Measurements from ENCODE around the gene HTR6.

Gene HTR6

DNA sequence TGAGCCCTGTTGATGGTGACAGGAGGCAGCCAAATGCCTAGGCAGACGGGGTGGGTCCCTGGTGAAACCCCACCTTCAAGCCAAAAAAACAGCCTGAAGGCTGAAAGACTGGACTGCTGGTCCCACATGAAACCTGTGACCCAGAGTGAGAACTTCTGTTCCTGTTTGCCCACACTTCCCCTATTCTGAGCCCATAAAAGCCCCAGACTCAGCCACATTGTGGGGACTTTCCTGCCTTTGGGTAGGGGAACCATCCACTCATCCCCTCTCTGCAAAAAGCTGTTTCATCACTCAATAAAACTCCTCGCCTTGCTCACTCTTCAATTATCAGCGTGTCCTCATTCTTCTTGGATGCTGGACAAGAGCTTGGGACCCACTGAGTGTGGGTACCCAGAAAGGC is 25.2 kb downstream of the HTR6 start:
- Histone ChIP-seq H3K4me3 (ENCODE audit: low read depth in 1 of 2, low read length in 1 of 2) (no peak overlapping the region), H3K27me3 (no peaks in the 10 kb centered on the region), H3K27ac (no peak overlapping the region), H3K4me1 (ENCODE audit: control insufficient read depth in 1 of 2, insufficient read depth in 1 of 2, low read depth in 1 of 2, low read length in 1 of 2) (no peaks in the 10 kb centered on the region), H3K36me3 (peaks cover 12% of the 10 kb centered on the region), H3K9me3 (no peaks in the 10 kb centered on the region)
- TF ChIP-seq, protein P1, sequence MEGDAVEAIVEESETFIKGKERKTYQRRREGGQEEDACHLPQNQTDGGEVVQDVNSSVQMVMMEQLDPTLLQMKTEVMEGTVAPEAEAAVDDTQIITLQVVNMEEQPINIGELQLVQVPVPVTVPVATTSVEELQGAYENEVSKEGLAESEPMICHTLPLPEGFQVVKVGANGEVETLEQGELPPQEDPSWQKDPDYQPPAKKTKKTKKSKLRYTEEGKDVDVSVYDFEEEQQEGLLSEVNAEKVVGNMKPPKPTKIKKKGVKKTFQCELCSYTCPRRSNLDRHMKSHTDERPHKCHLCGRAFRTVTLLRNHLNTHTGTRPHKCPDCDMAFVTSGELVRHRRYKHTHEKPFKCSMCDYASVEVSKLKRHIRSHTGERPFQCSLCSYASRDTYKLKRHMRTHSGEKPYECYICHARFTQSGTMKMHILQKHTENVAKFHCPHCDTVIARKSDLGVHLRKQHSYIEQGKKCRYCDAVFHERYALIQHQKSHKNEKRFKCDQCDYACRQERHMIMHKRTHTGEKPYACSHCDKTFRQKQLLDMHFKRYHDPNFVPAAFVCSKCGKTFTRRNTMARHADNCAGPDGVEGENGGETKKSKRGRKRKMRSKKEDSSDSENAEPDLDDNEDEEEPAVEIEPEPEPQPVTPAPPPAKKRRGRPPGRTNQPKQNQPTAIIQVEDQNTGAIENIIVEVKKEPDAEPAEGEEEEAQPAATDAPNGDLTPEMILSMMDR (IDR thresholded peaks at IDR 0.05) = no peak

DNA sequence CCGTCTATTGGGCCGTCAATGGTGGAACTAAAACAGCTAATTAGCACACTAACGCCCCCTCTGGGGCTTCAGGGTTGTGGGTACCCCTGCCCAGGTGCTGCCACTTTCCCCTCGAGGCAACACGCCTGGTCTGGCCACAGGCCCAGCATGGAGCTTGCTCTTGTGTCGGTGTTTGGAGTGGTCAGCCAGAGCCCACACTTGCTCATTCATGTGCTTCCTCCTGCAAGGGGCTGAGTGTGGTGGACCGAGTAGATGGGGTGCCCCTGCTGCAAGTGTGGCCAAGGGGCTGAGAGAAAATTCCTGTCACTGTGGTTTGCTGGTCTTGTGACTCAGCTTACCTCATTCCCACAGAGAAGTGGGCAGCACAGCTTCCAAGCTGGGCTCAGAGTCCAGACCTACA is 25.7 kb downstream of the HTR6 start:
- no peaks in the 10 kb centered on the region for H3K9me3 ChIP-seq
- no peaks in the 10 kb centered on the region for H3K27me3 ChIP-seq
- TF ChIP-seq, protein P1 (IDR thresholded peaks at IDR 0.05) = no peak
- peaks cover 12% of the 10 kb centered on the region for H3K36me3 ChIP-seq
- H3K4me3 ChIP-seq (ENCODE audit: low read depth in 1 of 2, low read length in 1 of 2) = no peak overlapping the region
- no peak overlapping the region for H3K27ac ChIP-seq
- H3K4me1 ChIP-seq (ENCODE audit: control insufficient read depth in 1 of 2, insufficient read depth in 1 of 2, low read depth in 1 of 2, low read length in 1 of 2) = no peaks in the 10 kb centered on the region

DNA sequence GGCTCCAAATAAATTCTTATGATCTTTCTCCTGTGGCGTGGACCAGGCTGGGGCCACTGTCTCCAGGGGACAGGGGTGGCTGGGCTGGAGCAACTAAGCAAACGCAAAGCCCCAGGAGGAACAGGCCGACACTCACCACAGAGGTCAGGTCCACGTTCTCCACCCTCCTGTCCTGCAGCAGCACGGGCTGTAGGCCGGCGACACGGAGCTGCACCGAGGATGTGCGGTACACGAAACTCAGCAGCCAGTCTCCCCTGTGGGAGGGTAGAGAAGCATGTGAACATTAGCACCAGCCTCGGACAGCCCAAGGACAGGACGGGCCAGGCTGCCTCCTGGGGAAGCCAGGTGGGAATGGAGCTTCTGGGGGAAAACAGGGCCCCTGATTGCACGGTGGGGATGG is 29.6 kb downstream of the HTR6 start:
- Histone ChIP-seq H3K27me3 (no peaks in the 10 kb centered on the region), H3K4me1 (ENCODE audit: control insufficient read depth in 1 of 2, insufficient read depth in 1 of 2, low read depth in 1 of 2, low read length in 1 of 2) (no peaks in the 10 kb centered on the region), H3K27ac (no peak overlapping the region), H3K9me3 (no peaks in the 10 kb centered on the region), H3K4me3 (ENCODE audit: low read depth in 1 of 2, low read length in 1 of 2) (no peak overlapping the region), H3K36me3 (peaks cover 8% of the 10 kb centered on the region)
- TF ChIP-seq, protein P1 (IDR thresholded peaks at IDR 0.05) = no peak

DNA sequence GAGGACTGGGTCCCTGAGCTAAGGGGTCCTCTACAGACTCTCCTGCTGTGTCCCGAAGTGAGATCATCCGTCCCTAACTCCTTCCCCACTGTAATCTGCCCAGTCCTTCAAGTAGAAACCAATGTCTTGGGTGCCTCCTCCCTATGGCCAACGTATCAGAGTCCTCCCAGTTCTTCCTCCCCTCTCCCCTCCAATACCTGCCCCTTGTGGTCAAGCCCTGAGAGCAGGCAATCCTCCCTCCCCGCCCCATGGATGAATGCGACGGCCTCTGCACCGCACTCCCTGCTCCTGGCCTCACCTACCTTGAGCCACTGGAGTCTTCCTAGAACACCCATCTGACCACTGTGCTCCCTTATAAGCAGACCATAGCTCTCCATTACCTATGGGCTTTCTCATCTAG is 31.1 kb downstream of the HTR6 start:
- no peaks in the 10 kb centered on the region for H3K27me3 ChIP-seq
- peaks cover 12% of the 10 kb centered on the region for H3K36me3 ChIP-seq
- TF ChIP-seq, protein P1 (IDR thresholded peaks at IDR 0.05) = no peak
- no peaks in the 10 kb centered on the region for H3K9me3 ChIP-seq
- no peak overlapping the region for H3K27ac ChIP-seq
- H3K4me3 ChIP-seq (ENCODE audit: low read depth in 1 of 2, low read length in 1 of 2) = no peak overlapping the region
- H3K4me1 ChIP-seq (ENCODE audit: control insufficient read depth in 1 of 2, insufficient read depth in 1 of 2, low read depth in 1 of 2, low read length in 1 of 2) = no peaks in the 10 kb centered on the region

DNA sequence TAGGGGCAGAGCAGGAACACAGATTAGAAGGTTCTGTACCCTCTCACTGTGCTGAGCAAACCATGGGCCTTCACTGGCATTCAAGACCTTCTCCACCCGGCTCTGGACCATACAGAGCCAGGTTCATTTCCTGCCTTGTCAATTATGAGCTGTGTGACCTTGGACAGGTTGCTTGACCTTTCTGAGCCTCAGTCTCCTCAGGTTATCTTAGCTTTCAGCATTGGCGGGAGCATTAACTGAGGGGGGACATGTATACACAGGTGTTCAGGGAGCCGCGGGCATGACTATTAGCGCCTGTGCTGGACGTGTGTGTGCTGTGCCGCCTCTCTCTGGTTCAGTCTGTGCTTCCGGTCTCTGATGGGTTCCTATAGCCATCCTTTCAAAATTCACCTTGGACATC is 32.1 kb downstream of the HTR6 start:
- TF ChIP-seq, protein P1 (IDR thresholded peaks at IDR 0.05) = no peak
- H3K9me3 ChIP-seq = no peaks in the 10 kb centered on the region
- peaks cover 14% of the 10 kb centered on the region for H3K36me3 ChIP-seq
- H3K27ac ChIP-seq = no peak overlapping the region
- H3K27me3 ChIP-seq = no peaks in the 10 kb centered on the region
- H3K4me3 ChIP-seq (ENCODE audit: low read depth in 1 of 2, low read length in 1 of 2) = no peak overlapping the region
- no peaks in the 10 kb centered on the region for H3K4me1 ChIP-seq (ENCODE audit: control insufficient read depth in 1 of 2, insufficient read depth in 1 of 2, low read depth in 1 of 2, low read length in 1 of 2)

DNA sequence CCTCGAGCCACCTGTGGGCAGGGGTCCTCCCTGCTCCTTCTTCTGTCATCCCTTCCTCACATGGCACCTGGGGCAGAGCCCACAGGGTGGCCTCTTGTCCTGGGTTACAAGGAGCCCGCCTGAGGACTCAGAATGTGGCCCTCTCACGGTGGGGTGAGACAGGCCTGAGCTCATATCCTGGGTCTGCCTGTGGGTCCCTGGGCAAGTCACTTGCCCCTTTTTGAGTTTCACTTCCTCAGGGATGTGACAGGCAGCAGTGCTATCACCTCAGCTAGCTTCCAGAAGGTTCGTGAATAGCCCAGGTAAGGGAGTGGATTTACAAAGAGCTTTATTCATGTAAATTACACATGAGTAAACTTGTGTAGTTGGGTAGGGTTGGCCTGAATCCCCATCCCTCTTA is 33.5 kb downstream of the HTR6 start:
- no peak overlapping the region for H3K27ac ChIP-seq
- TF ChIP-seq, protein P1 (IDR thresholded peaks at IDR 0.05) = no peak
- H3K4me3 ChIP-seq (ENCODE audit: low read depth in 1 of 2, low read length in 1 of 2) = no peak overlapping the region
- H3K9me3 ChIP-seq = no peaks in the 10 kb centered on the region
- peaks cover 14% of the 10 kb centered on the region for H3K36me3 ChIP-seq
- H3K27me3 ChIP-seq = no peaks in the 10 kb centered on the region
- no peaks in the 10 kb centered on the region for H3K4me1 ChIP-seq (ENCODE audit: control insufficient read depth in 1 of 2, insufficient read depth in 1 of 2, low read depth in 1 of 2, low read length in 1 of 2)
